K562 (cell line): Measurements from ENCODE around the gene C6orf163. TPM values are rescaled to one million over a fixed set of nuclear protein-coding genes. Genes with fewer than 3 reads are reported as not detected.

Experiments
- ATAC-seq: fragments of 200-7000 bp; cut with Tn5 transposase; 3 replicates; pipeline ENCODE4 v1.9.1; 2020; ENCODE audit warnings: moderate library complexity
- BruUV-seq: library from RNA; stranded (reverse); fragments of 400-500 nt; replicated peaks from 2 replicates; lab custom pipeline; 2021; lab: Mats Ljungman, UMichigan
- CTCF ChIA-PET: fragments of 300-600 bp; formaldehyde crosslinking; extraction: SDS; loops from one replicate; lab custom pipeline; 2021; ENCODE audit warnings: low intra/inter-chr PET ratio; lab: Yijun Ruan, JAX
- POLR2A ChIA-PET: fragments of 300-600, 350-650 bp; sonication (Branson Sonifier 250); formaldehyde crosslinking; extraction: SDS; loops from one replicate; lab custom pipeline; 2021; ENCODE audit warnings: antibody characterized with exemption, inconsistent platforms; lab: Yijun Ruan, JAX
- DNase-seq, 4 experiments: peaks; one replicate each; pipeline versions ENCODE4 v3.0.0 to v3.0.0-alpha.2; 2011 to 2018; ENCODE audit warnings: low spot score in 3 of 4, mixed read lengths in 3 of 4; ENCODE audit errors: extremely low read depth in 1 of 4
- FAIRE-seq: peaks from 2 replicates; lab custom pipeline; 2011; peaks lifted over from hg19 to GRCh38; lab: Jason Lieb, UNC
- H2AFZ ChIP-seq: 2 replicates; pipeline ENCODE4 v1.6.0; 2011; ENCODE audit warnings: low read depth, low read length, control low read depth, inconsistent platforms
- H3K27ac ChIP-seq: fragments of 200-600 bp; 3 replicates; pipeline ENCODE4 v1.8.0; 2011; ENCODE audit warnings: low read depth, mild to moderate bottlenecking, control low read depth, inconsistent platforms, low read length, moderate library complexity, mixed read lengths; ENCODE audit errors: extremely low read depth
- H3K27me3 ChIP-seq, 2 experiments: fragments of 300-600 bp in 1 of 2; 2 replicates in 1 of 2; 3 replicates in 1 of 2; pipeline versions ENCODE4 v1.6.0 to v1.8.0; 2011; ENCODE audit warnings: inconsistent platforms in 2 of 2, low read length in 2 of 2, mild to moderate bottlenecking in 1 of 2, mixed read lengths in 1 of 2, moderate library complexity in 1 of 2; ENCODE audit not compliant: control insufficient read depth in 2 of 2, insufficient read depth in 2 of 2
- H3K36me3 ChIP-seq: fragments of 300-600 bp; 3 replicates; pipeline ENCODE4 v1.8.0; 2011; ENCODE audit warnings: mild to moderate bottlenecking, low read length, inconsistent platforms; ENCODE audit not compliant: control insufficient read depth, insufficient read depth
- H3K4me1 ChIP-seq, 2 experiments: fragments of 200-600 bp in 1 of 2; replicated peaks in 1 of 2; 2 replicates in 1 of 2; 3 replicates in 1 of 2; pipeline versions ENCODE4 v1.5.1 to v1.8.0; 2011; ENCODE audit warnings: inconsistent platforms in 2 of 2, low read length in 2 of 2, mild to moderate bottlenecking in 1 of 2, mixed read lengths in 1 of 2, moderate library complexity in 1 of 2; ENCODE audit not compliant: control insufficient read depth in 2 of 2, insufficient read depth in 2 of 2
- H3K4me2 ChIP-seq: 2 replicates; pipeline ENCODE4 v1.6.1; 2011; ENCODE audit warnings: low read length, control low read depth, inconsistent platforms, mixed read lengths; ENCODE audit not compliant: insufficient read depth
- H3K4me3 ChIP-seq: fragments of 200-600 bp; sonication (generic), shearing (Covaris generic); 2 replicates; pipeline ENCODE4 v1.5.1; 2016; ENCODE audit warnings: control low read depth, inconsistent platforms
- H3K79me2 ChIP-seq: fragments of 200-600 bp; 3 replicates; pipeline ENCODE4 v1.8.0; 2011; ENCODE audit warnings: low read length, inconsistent platforms; ENCODE audit not compliant: control insufficient read depth, insufficient read depth
- H3K9ac ChIP-seq, 2 experiments: 2 replicates each; pipeline versions ENCODE4 v1.6.0 to v1.6.1; 2011; ENCODE audit warnings: low read depth in 2 of 2, low read length in 2 of 2, control low read depth in 1 of 2, inconsistent platforms in 1 of 2, mild to moderate bottlenecking in 1 of 2, mixed read lengths in 1 of 2; ENCODE audit not compliant: insufficient read depth in 1 of 2
- H3K9me1 ChIP-seq: one replicate; pipeline ENCODE4 v1.6.0; 2011; ENCODE audit warnings: inconsistent platforms, mild to moderate bottlenecking, low read length, moderate library complexity; ENCODE audit not compliant: control insufficient read depth, insufficient read depth
- H3K9me3 ChIP-seq: replicated peaks from 2 replicates; pipeline ENCODE4 v1.5.1; 2011; ENCODE audit warnings: low read depth, low read length, inconsistent platforms; ENCODE audit not compliant: control insufficient read depth, insufficient read depth
- H4K20me1 ChIP-seq: replicated peaks from 2 replicates; pipeline ENCODE4 v1.6.1; 2011; ENCODE audit warnings: low read length, inconsistent platforms, mixed read lengths; ENCODE audit not compliant: control insufficient read depth, insufficient read depth
- CEBPB ChIP-seq: fragments of 450-650 bp; IDR thresholded peaks from 2 replicates; pipeline ENCODE4 v1.6.1; 2016; ENCODE audit warnings: missing genetic modification characterization, missing compliant biosample characterization
- CHCHD3 ChIP-seq: fragments of 250-450 bp; sonication (Bioruptor Pico); IDR thresholded peaks from 2 replicates; pipeline ENCODE4 v2.1.2; 2022; ENCODE audit warnings: mild to moderate bottlenecking
- CREBBP ChIP-seq: IDR thresholded peaks from one replicate; pipeline ENCODE4 v1.6.1; 2012; ENCODE audit warnings: low read depth, mild to moderate bottlenecking, control low read depth, inconsistent platforms, low read length
- ELK3 ChIP-seq: fragments of 450-650 bp; formaldehyde crosslinking; IDR thresholded peaks from 2 replicates; pipeline ENCODE4 v1.4.0; 2020; ENCODE audit warnings: mild to moderate bottlenecking
- GMEB1 ChIP-seq: fragments of 250-450 bp; sonication (Bioruptor Pico); IDR thresholded peaks from 2 replicates; pipeline ENCODE4 v1.4.0; 2020; ENCODE audit warnings: mild to moderate bottlenecking
- HOXB6 ChIP-seq: fragments of 250-450 bp; sonication (Bioruptor Pico); IDR thresholded peaks from 2 replicates; pipeline ENCODE4 v1.5.1; 2022; ENCODE audit warnings: mild to moderate bottlenecking, borderline replicate concordance
- NCOA1 ChIP-seq: fragments of 450-650 bp; IDR thresholded peaks from 2 replicates; pipeline ENCODE4 v1.6.1; 2016; ENCODE audit warnings: low read depth
- NCOR1 ChIP-seq: fragments of 450-650 bp; IDR thresholded peaks from 2 replicates; pipeline ENCODE4 v1.6.1; 2016; ENCODE audit warnings: mild to moderate bottlenecking, moderate library complexity
- NONO ChIP-seq, 2 experiments: fragments of 200-400 bp in 1 of 2; fragments of 450-650 bp in 1 of 2; formaldehyde crosslinking in 1 of 2; IDR thresholded peaks; 2 replicates each; pipeline ENCODE4 v1.6.1; 2017; ENCODE audit warnings: low read depth in 2 of 2, mild to moderate bottlenecking in 2 of 2, moderate library complexity in 2 of 2, low read length in 1 of 2
- NR0B1 ChIP-seq: fragments of 450-650 bp; IDR thresholded peaks from one replicate; pipeline ENCODE4 v1.6.1; 2018; ENCODE audit warnings: mild to moderate bottlenecking, moderate library complexity; ENCODE audit not compliant: partially characterized antibody
- PRMT5 ChIP-seq: sonication (generic); formaldehyde crosslinking; IDR thresholded peaks from 2 replicates; pipeline ENCODE4 v1.5.0; 2020; ENCODE audit warnings: missing genetic modification reagents
- SMARCE1 ChIP-seq: fragments of 450-650 bp; IDR thresholded peaks from 2 replicates; pipeline ENCODE4 v1.7.1; 2016; ENCODE audit warnings: mild to moderate bottlenecking
- TCF7 ChIP-seq: sonication (generic); IDR thresholded peaks from 2 replicates; pipeline ENCODE4 v1.6.1; 2016; ENCODE audit warnings: antibody characterized with exemption, borderline replicate concordance
- ZNF589 ChIP-seq: fragments of 200-800 bp; sonication (Bioruptor generic); IDR thresholded peaks from 2 replicates; pipeline ENCODE4 v1.6.1; 2016; ENCODE audit warnings: low read depth, missing genetic modification characterization, missing compliant biosample characterization
- ZNF830 ChIP-seq: fragments of 250-450 bp; sonication (Bioruptor Pico); IDR thresholded peaks from 2 replicates; pipeline ENCODE4 v1.5.0; 2021; ENCODE audit warnings: mild to moderate bottlenecking
- WGBS: fragments of 100-300 bp; shearing (Covaris generic); methylation state at CpG from one replicate; pipeline ENCODE4 v1.1.6; 2016; ENCODE audit warnings: low coverage, mixed read lengths; ENCODE audit not compliant: insufficient coverage; ENCODE audit errors: missing lambda C conversion rate; 5-methylcytosine and 5-hydroxymethylcytosine counted together
- in situ Hi-C: fragments of 300-500 bp; cut with MboI; formaldehyde crosslinking; loops from 4 replicates; pipeline ENCODE4 v1.15.0; 2018; ENCODE audit warnings: inconsistent platforms, mixed read lengths
- intact Hi-C: fragments of 100-400 bp; cut with micrococcal nuclease; formaldehyde crosslinking; loops from 2 replicates; pipeline ENCODE4 v1.14.2; 2022
- polyA plus RNA-seq, 8 experiments: library from polyadenylated mRNA; depleted of rRNA in 4 of 8; stranded (reverse) in 5 of 8; unstranded in 3 of 8; fragments of >200 nt; fragmentation: Nextera tagmentation in 2 of 8; fragmentation: Illumina TruSeq in 1 of 8; extraction: Ambion mirVana in 2 of 8; extraction: Trizol in 1 of 8; gene quantifications; 2 replicates each; pipeline versions ENCODE4 v1.2.1 to v1.2.3, GENCODE V29; 2011 to 2014; ENCODE audit warnings: inconsistent platforms in 1 of 8, missing spikeins in 1 of 8
- total RNA-seq, 7 experiments: library from RNA; depleted of rRNA in 6 of 7; stranded (reverse); fragments of >200 nt in 6 of 7; fragmentation: Illumina TruSeq in 2 of 7; extraction: Trizol in 2 of 7; gene quantifications; 2 replicates each; pipeline versions ENCODE4 v1.2.1 to v1.2.3, GENCODE V29; 2011 to 2021; ENCODE audit warnings: low replicate concordance in 1 of 7

C6orf163 gene
- total and polyA plus RNA-seq, 9 of the 15 experiments (the other 6 are each of a cell fraction or from before 2014, with no cell fraction given) = 0.67 to 4.7 (median 1.5) TPM

- CTCF ChIA-PET = no interaction called here
Measured at GRCh38 chr6:87341158-87341557, 3.5 kb upstream of the C6orf163 start.

More at GRCh38 chr6:87341158-87341557, 3.5 kb upstream of the C6orf163 start:
- no peaks in the 10 kb centered on the region; the same call in 2 of the 3 replicates for H3K36me3 ChIP-seq
- no peak for FAIRE-seq
- peaks cover 3 to 17% of the 10 kb centered on the region in 2 experiments; a peak in 3 of 5 replicates for H3K4me1 ChIP-seq
- 93% methylated on average over 2 of the region's 2 CpGs for WGBS
- no TSS peak for BruUV-seq
- ATAC-seq = no peak
- DNase-seq = no peak
- TF ChIP-seq ZNF589 (CRISPR knock-in tag) (no peak), PRMT5 (CRISPR knock-in tag) (no peak), NONO (IDR thresholded peaks at IDR 0.05; ENCODE audit: low read depth in 2 of 2, low read length in 1 of 2) (no peak), NCOA1 (no peak), GMEB1 (no peak), SMARCE1 (no peak), ELK3 (CRISPR knock-in tag) (no peak), CHCHD3 (CRISPR knock-in tag) (no peak), NCOR1 (no peak), ZNF830 (no peak), HOXB6 (CRISPR knock-in tag) (no peak), TCF7 (no peak), CREBBP (no peak), NR0B1 (no peak), CEBPB (no peak)
- no peak overlapping the region for H2AFZ ChIP-seq
- no peak overlapping the region for H3K27ac ChIP-seq
- no peak overlapping the region for H3K4me2 ChIP-seq
- no peaks in the 10 kb centered on the region for H4K20me1 ChIP-seq
- H3K4me3 ChIP-seq = no peak overlapping the region
- in situ Hi-C loops = no loop called here
- no peaks in the 10 kb centered on the region for H3K27me3 ChIP-seq
- POLR2A ChIA-PET = no interaction called here
- no peaks in the 10 kb centered on the region for H3K9me3 ChIP-seq
- peaks cover 3% of the 10 kb centered on the region for H3K9me1 ChIP-seq
- intact Hi-C loops = no loop called here
- H3K9ac ChIP-seq = no peak overlapping the region
- peaks cover 3% of the 10 kb centered on the region; the same call in 2 of the 3 replicates for H3K79me2 ChIP-seq
